IMR-90 (cell line): ENCODE measurements around the gene DUS4L. TPM values are rescaled to one million over a fixed set of nuclear protein-coding genes. Genes with fewer than 3 reads are reported as not detected.

ENCODE experiments used
- ATAC-seq: fragments of 200-7000 bp; cut with Tn5 transposase; 2 replicates; pipeline ENCODE4 v1.9.1; 2020; ENCODE audit warnings: low read depth, mild to moderate bottlenecking, moderate library complexity
- BruUV-seq: library from RNA; stranded (reverse); fragments of 400-500 nt; replicated peaks from 2 replicates; lab custom pipeline; 2021; lab: Mats Ljungman, UMichigan
- CTCF ChIA-PET: fragments of 300-600 bp; formaldehyde crosslinking; extraction: SDS; loops from one replicate; lab custom pipeline; 2021; ENCODE audit warnings: antibody characterized with exemption; lab: Yijun Ruan, JAX
- POLR2A ChIA-PET: fragments of 300-600 bp; sonication (Branson Sonifier 250); formaldehyde crosslinking; loops from one replicate; lab custom pipeline; 2022; ENCODE audit warnings: antibody characterized with exemption; ENCODE audit not compliant: unreplicated experiment; lab: Charles Lee
- DNase-seq: peaks from one replicate; pipeline ENCODE4 v3.0.0; 2013
- H2AFZ ChIP-seq: replicated peaks from 2 replicates; pipeline ENCODE3; 2013; ENCODE audit warnings: low read length, mild to moderate bottlenecking; ENCODE audit not compliant: poor library complexity
- H2AK5ac ChIP-seq: 2 replicates; pipeline ENCODE4 v1.6.1; 2013; ENCODE audit warnings: low read depth, low read length, inconsistent platforms
- H2AK9ac ChIP-seq: replicated peaks from 2 replicates; pipeline ENCODE3; 2013; ENCODE audit warnings: mild to moderate bottlenecking, low read depth, low read length, moderate library complexity; ENCODE audit not compliant: poor library complexity
- H2BK120ac ChIP-seq: 2 replicates; pipeline ENCODE4 v1.6.1; 2013; ENCODE audit warnings: low read depth, low read length, inconsistent platforms
- H2BK15ac ChIP-seq: 3 replicates; pipeline ENCODE4 v1.6.1; 2013; ENCODE audit warnings: low read depth, low read length, inconsistent platforms
- H2BK20ac ChIP-seq: 2 replicates; pipeline ENCODE4 v1.6.1; 2013; ENCODE audit warnings: low read depth, mild to moderate bottlenecking, inconsistent platforms, low read length, moderate library complexity
- H2BK5ac ChIP-seq: 2 replicates; pipeline ENCODE4 v1.6.1; 2013; ENCODE audit warnings: mild to moderate bottlenecking, low read depth, low read length, inconsistent platforms; ENCODE audit not compliant: poor library complexity, severe bottlenecking
- H3K14ac ChIP-seq: replicated peaks from 2 replicates; pipeline ENCODE4 v1.6.1; 2013; ENCODE audit warnings: low read depth, low read length, inconsistent platforms
- H3K18ac ChIP-seq: 2 replicates; pipeline ENCODE4 v1.6.1; 2013; ENCODE audit warnings: low read depth, low read length, control low read depth
- H3K23ac ChIP-seq: 2 replicates; pipeline ENCODE4 v1.6.1; 2013; ENCODE audit warnings: low read depth, low read length, inconsistent platforms
- H3K27ac ChIP-seq: 2 replicates; pipeline ENCODE4 v1.5.1; 2013; ENCODE audit warnings: mild to moderate bottlenecking, control low read depth, low read length; ENCODE audit not compliant: insufficient read depth
- H3K27me3 ChIP-seq: 2 replicates; pipeline ENCODE4 v1.6.1; 2013; ENCODE audit warnings: low read length; ENCODE audit not compliant: control insufficient read depth, insufficient read depth
- H3K36me3 ChIP-seq: 2 replicates; pipeline ENCODE4 v1.6.1; 2013; ENCODE audit warnings: low read length, mixed read lengths; ENCODE audit not compliant: control insufficient read depth, insufficient read depth
- H3K4ac ChIP-seq: 2 replicates; pipeline ENCODE4 v1.6.1; 2013; ENCODE audit warnings: low read depth, low read length, inconsistent platforms
- H3K4me1 ChIP-seq: 2 replicates; pipeline ENCODE4 v1.6.1; 2013; ENCODE audit warnings: low read length, mixed read lengths; ENCODE audit not compliant: control insufficient read depth, insufficient read depth
- H3K4me2 ChIP-seq: 2 replicates; pipeline ENCODE4 v1.6.1; 2013; ENCODE audit warnings: low read depth, mild to moderate bottlenecking, control low read depth, low read length, moderate library complexity
- H3K4me3 ChIP-seq: 2 replicates; pipeline ENCODE4 v1.5.1; 2013; ENCODE audit warnings: low read depth, mild to moderate bottlenecking, control low read depth, low read length, moderate library complexity; ENCODE audit not compliant: insufficient read depth
- H3K56ac ChIP-seq: 2 replicates; pipeline ENCODE4 v1.6.1; 2013; ENCODE audit warnings: low read length, inconsistent platforms; ENCODE audit not compliant: insufficient read depth; ENCODE audit errors: extremely low read depth
- H3K79me1 ChIP-seq, 2 experiments: 2 replicates each; pipeline ENCODE4 v1.6.1; 2013; ENCODE audit warnings: low read length in 2 of 2, inconsistent platforms in 1 of 2, low read depth in 1 of 2
- H3K9ac ChIP-seq: 2 replicates; pipeline ENCODE4 v1.6.1; 2013; ENCODE audit warnings: low read depth, low read length, control low read depth
- H3K9me1 ChIP-seq: 2 replicates; pipeline ENCODE4 v1.6.1; 2013; ENCODE audit warnings: low read length, inconsistent platforms; ENCODE audit not compliant: insufficient read depth
- H3K9me3 ChIP-seq: 2 replicates; pipeline ENCODE4 v1.6.1; 2013; ENCODE audit warnings: low read length; ENCODE audit not compliant: control insufficient read depth, insufficient read depth
- H4K20me1 ChIP-seq: 2 replicates; pipeline ENCODE4 v1.6.1; 2013; ENCODE audit warnings: low read length, inconsistent platforms; ENCODE audit not compliant: insufficient read depth
- H4K5ac ChIP-seq: 2 replicates; pipeline ENCODE4 v1.6.1; 2013; ENCODE audit warnings: mild to moderate bottlenecking, low read depth, low read length, control low read depth
- H4K8ac ChIP-seq, 2 experiments: 2 replicates each; pipeline ENCODE4 v1.6.1; 2013; ENCODE audit warnings: low read depth in 2 of 2, low read length in 2 of 2, control low read depth in 1 of 2, inconsistent platforms in 1 of 2
- H4K91ac ChIP-seq: 2 replicates; pipeline ENCODE4 v1.6.1; 2013; ENCODE audit warnings: low read depth, low read length, inconsistent platforms; ENCODE audit not compliant: insufficient read depth
- BHLHE40 ChIP-seq: fragments of 150-350 bp; IDR thresholded peaks from 2 replicates; pipeline ENCODE4 v1.6.1; 2016; ENCODE audit warnings: mild to moderate bottlenecking, low read depth, low read length
- MAFK ChIP-seq: IDR thresholded peaks from 2 replicates; pipeline ENCODE4 v1.6.1; 2012; ENCODE audit warnings: low read depth, low read length, improper control_type of control experiment
- SMC3 ChIP-seq: fragments of 150-350 bp; IDR thresholded peaks from 2 replicates; pipeline ENCODE4 v1.6.1; 2016; ENCODE audit warnings: low read depth, mild to moderate bottlenecking, antibody characterized with exemption, low read length, moderate library complexity
- WGBS, 2 experiments: methylation state at CpG; one replicate each; pipeline versions ENCODE4 v1.1.5 to v1.1.7; 2013; ENCODE audit warnings: missing lambda C conversion rate in 2 of 2; ENCODE audit not compliant: insufficient read length in 1 of 2; ENCODE audit errors: extremely low coverage in 2 of 2; 5-methylcytosine and 5-hydroxymethylcytosine counted together
- dilution Hi-C: fragments of 300-500 bp; cut with HindIII; formaldehyde crosslinking; loops from one replicate; pipeline ENCODE4 v1.14.3; 2018; ENCODE audit warnings: low sequenced_read_pairs; ENCODE audit not compliant: unreplicated experiment
- in situ Hi-C: fragments of 300-500 bp; cut with MboI; formaldehyde crosslinking; loops from 3 replicates; pipeline ENCODE4 v1.14.3; 2019; ENCODE audit warnings: low sequenced_read_pairs, inconsistent platforms, mixed read lengths
- intact Hi-C: fragments of 100-400 bp; cut with micrococcal nuclease; formaldehyde crosslinking; loops from 2 replicates; pipeline ENCODE4 v1.10.0; 2022
- polyA plus RNA-seq, 3 experiments: library from polyadenylated mRNA; depleted of rRNA; stranded (reverse); fragments of >200 nt; gene quantifications; 2 replicates each; pipeline ENCODE4 v1.2.3, GENCODE V29; 2012; ENCODE audit warnings: low replicate concordance in 1 of 3
- total RNA-seq: library from RNA; depleted of rRNA; stranded (reverse); fragments of >200 nt; gene quantifications from 2 replicates; pipeline ENCODE4 v1.2.3, GENCODE V29; 2012

Gene DUS4L
- total and polyA plus RNA-seq, 2 of the 4 experiments (the other 2 are of a cell fraction), result 4.2 to 6.6 TPM

- Histone ChIP-seq H3K23ac (peak overlapping the region; percentile 29; the same call in 1 of the 2 replicates), H4K8ac (no peak overlapping the region), H3K4me3 (no peak overlapping the region), H2AK5ac (no peak overlapping the region), H3K9me3 (no peaks in the 10 kb centered on the region), H2AFZ (no peak overlapping the region), H3K56ac (no peak overlapping the region), H2BK20ac (no peak overlapping the region), H3K27ac (no peak overlapping the region), H2BK15ac (no peak overlapping the region), H2AK9ac (no peak overlapping the region), H3K36me3 (no peaks in the 10 kb centered on the region), H3K4me1 (peaks cover 5% of the 10 kb centered on the region; the same call in 1 of the 2 replicates), H4K20me1 (no peaks in the 10 kb centered on the region), H4K91ac (no peak overlapping the region), H3K9ac (no peak overlapping the region), H3K4me2 (peak overlapping the region; percentile 84; the same call in 1 of the 2 replicates), H2BK120ac (no peak overlapping the region), H3K27me3 (no peaks in the 10 kb centered on the region), H2BK5ac (peak overlapping the region; percentile 54), H3K79me1 (peaks cover 27 to 46% of the 10 kb centered on the region in 2 experiments), H3K14ac (peak overlapping the region; percentile 27; the same call in 1 of the 2 replicates), H3K9me1 (no peaks in the 10 kb centered on the region), H3K18ac (peak overlapping the region; percentile 67; the same call in 1 of the 2 replicates), H4K5ac (no peak overlapping the region), H3K4ac (no peak overlapping the region)
- no CpG with 5 or more reads among the region's 2 CpGs for WGBS, 2 experiments
- DNase-seq (peak; percentile 78), ATAC-seq (peak; percentile 38)
- ChIA-PET POLR2A (no interaction called here), CTCF (no interaction called here)
- TF ChIP-seq SMC3, result no peak
- TF ChIP-seq BHLHE40, result no peak
- peak; percentile 90 for TF ChIP-seq MAFK
- in situ Hi-C loops (no loop called here), dilution Hi-C loops (no loop called here), intact Hi-C loops (no loop called here)
- BruUV-seq, result no TSS peak
These were observed 3.9 kb upstream of the DUS4L start for GRCh38 chr7:107559864-107560263.
